Naive B cell (primary cell): ENCODE results near the gene IKZF4. TPM values are rescaled to one million over a fixed set of nuclear protein-coding genes. Genes with fewer than 3 reads are reported as not detected.
"Not testable (repeated sequence)": the region's sequence is repeated elsewhere in the genome, so short reads cannot be mapped to it uniquely, and the experiment has no call there.

Experiments
- ATAC-seq, 2 donors: fragments of 150-1000 bp; cut with Tn5 transposase; 2 replicates each; pipeline ENCODE4 v1.10.0; 2021; ENCODE audit warnings: low read depth in 2 of 2, mild to moderate bottlenecking in 2 of 2, moderate library complexity in 2 of 2
- DNase-seq: peaks from one replicate; pipeline ENCODE4 v3.0.0; 2022
- H3K27ac Mint-ChIP-seq, 6 donors: one replicate each; pipeline ENCODE4 v1.8.0; 2020 to 2022; ENCODE audit warnings: mild to moderate bottlenecking in 6 of 6, mixed read lengths in 6 of 6, moderate library complexity in 5 of 6, inconsistent platforms in 2 of 6
- H3K27me3 Mint-ChIP-seq, 3 donors: one replicate each; pipeline ENCODE4 v1.8.0; 2021 to 2022; ENCODE audit warnings: mixed read lengths in 3 of 3, mild to moderate bottlenecking in 1 of 3
- H3K36me3 Mint-ChIP-seq, 2 donors: one replicate each; pipeline ENCODE4 v1.8.0; 2020 to 2022; ENCODE audit warnings: mixed read lengths in 2 of 2, inconsistent platforms in 1 of 2, mild to moderate bottlenecking in 1 of 2
- H3K4me1 Mint-ChIP-seq, 3 donors: one replicate each; pipeline ENCODE4 v1.8.0; 2020 to 2022; ENCODE audit warnings: mixed read lengths in 3 of 3, inconsistent platforms in 1 of 3, mild to moderate bottlenecking in 1 of 3, moderate library complexity in 1 of 3
- H3K4me3 Mint-ChIP-seq, 8 donors: one replicate each; pipeline ENCODE4 v1.8.0; 2020 to 2022; ENCODE audit warnings: mild to moderate bottlenecking in 8 of 8, mixed read lengths in 8 of 8, moderate library complexity in 8 of 8, inconsistent platforms in 2 of 8
- H3K9me3 Mint-ChIP-seq, 7 donors: one replicate each; pipeline ENCODE4 v1.8.0; 2020 to 2022; ENCODE audit warnings: mixed read lengths in 7 of 7, mild to moderate bottlenecking in 5 of 7, inconsistent platforms in 2 of 7, moderate library complexity in 1 of 7
- polyA plus RNA-seq, 6 donors: library from polyadenylated mRNA; unstranded; fragments of 300-500 nt; fragmentation: Illumina TruSeq; gene quantifications; one replicate each; pipeline ENCODE4 v1.2.3, GENCODE V29; 2021; ENCODE audit warnings: low read depth in 6 of 6

IKZF4 gene
- polyA plus RNA-seq, 6 donors from 2014 or later = 0.14 to 0.32 (median 0.25) TPM; not detected in 1

DNA sequence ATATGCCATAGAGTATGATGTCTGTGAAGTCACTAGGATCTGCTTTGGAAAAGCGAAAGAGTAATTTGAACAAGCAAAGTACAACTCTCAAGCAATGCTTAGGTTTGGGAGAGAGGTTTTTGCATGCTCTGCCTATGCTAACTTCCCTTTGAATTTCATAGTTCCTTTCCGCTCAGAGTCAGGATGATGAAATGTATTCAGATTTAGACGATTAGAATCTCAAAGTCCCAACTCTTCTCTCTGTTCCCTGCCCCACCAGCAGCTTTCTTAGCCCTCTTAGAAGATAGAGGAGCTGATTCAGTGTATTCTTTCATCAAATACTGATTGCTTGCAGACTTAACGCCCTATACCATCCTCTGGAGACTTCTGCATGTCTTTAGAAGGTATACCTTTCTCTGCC, 35.5 kb upstream of the IKZF4 start:
- no peak for DNase-seq
- H3K27ac Mint-ChIP-seq = peak overlapping the region in 1 of 6 donors; percentile 34
- H3K36me3 Mint-ChIP-seq = no peaks in the 10 kb centered on the region
- ATAC-seq = no peak
- no peaks in the 10 kb centered on the region for H3K9me3 Mint-ChIP-seq
- H3K4me3 Mint-ChIP-seq = no peak overlapping the region
- peaks cover 12 to 37% (median 26%) of the 10 kb centered on the region in 3 donors for H3K4me1 Mint-ChIP-seq
- H3K27me3 Mint-ChIP-seq = no peaks in the 10 kb centered on the region

DNA sequence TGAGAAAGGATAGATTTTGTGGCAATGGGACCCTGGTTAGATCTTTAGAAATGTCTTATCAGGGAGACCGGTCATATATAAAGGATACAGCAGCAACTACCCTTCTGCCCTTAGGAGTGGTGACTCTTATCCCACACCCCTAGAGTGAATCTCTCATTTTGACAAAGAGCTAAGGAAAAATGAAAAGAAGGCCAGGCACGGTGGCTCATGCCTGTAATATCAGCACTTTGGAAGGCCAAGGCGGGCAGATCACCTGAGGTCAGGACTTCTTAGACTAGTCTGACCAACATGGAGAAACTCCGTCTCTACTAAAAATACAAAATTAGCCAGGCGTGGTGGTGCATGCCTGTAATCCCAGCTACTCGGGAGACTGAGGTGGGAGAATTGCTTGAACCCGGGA, 34.9 kb upstream of the IKZF4 start:
- H3K36me3 Mint-ChIP-seq = not testable (repeated sequence)

DNA sequence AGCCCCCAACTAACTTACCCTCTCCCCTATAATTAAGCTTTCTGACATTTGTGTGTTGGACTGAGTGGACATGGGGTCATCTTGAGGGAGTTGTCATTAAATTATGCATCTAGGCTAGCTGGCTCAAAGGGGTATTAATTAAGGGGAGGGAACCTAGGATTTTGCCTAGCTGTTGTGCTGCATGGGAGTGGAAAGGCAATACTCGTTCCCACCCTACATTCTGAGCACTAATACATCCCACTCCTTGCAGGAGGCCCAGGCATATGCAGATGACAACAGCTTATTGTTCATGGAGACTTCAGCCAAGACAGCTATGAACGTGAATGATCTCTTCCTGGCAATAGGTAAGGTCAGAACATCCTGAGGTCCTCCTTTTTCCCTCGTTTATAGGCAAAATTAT, 29.7 kb upstream of the IKZF4 start:
- ATAC-seq = no peak
- no peaks in the 10 kb centered on the region for H3K27me3 Mint-ChIP-seq
- no peak overlapping the region for H3K4me3 Mint-ChIP-seq
- peaks cover 2 to 8% (median 3%) of the 10 kb centered on the region in 3 donors for H3K4me1 Mint-ChIP-seq
- H3K36me3 Mint-ChIP-seq = peaks cover 6 to 13% of the 10 kb centered on the region in 2 donors
- no peaks in the 10 kb centered on the region for H3K9me3 Mint-ChIP-seq
- H3K27ac Mint-ChIP-seq = no peak overlapping the region
- DNase-seq = no peak

More for the DNA sequence above, 34.9 kb upstream of the IKZF4 start:
- not testable (repeated sequence) for H3K27me3 Mint-ChIP-seq, ATAC-seq, DNase-seq, H3K27ac Mint-ChIP-seq, H3K9me3 Mint-ChIP-seq
- Mint-ChIP-seq H3K4me1 (peaks cover 12 to 33% (median 25%) of the 10 kb centered on the region in 3 donors), H3K4me3 (peak overlapping the region in 1 of 8 donors; percentile 5)

DNA sequence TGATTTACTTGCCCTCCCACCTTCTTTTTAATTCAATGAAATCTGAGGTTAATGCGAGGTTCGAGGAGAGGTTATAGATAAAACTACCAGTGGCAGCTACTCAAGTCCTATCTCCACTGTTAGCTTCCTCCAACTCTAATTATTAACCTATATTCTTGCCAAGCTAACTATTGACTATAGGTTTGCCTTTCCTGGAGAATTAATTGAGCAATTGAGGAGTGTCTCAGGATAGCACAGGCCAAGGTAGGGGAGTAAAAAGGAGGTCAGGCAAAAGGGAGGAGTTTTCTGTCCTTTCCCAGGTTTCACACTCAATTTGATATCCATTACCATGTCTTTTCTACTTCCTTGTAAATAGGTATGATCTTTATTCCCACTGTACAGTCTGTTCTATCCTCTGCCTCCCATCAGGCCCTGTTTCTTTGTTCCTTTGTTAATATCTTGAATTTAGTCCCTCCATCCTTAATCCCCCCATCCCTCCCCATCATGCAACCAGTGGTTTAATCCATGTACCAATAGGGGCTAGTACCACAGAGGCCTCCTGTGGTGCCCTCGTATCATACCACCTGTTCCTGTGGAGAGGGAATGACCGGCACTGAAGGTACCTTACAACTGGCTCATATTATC, 27.5 kb upstream of the IKZF4 start:
- H3K27ac Mint-ChIP-seq = peak overlapping the region in 2 of 6 donors; percentile 36 to 47
- no peaks in the 10 kb centered on the region for H3K9me3 Mint-ChIP-seq
- DNase-seq = no peak
- ATAC-seq = no peak
- H3K4me3 Mint-ChIP-seq = no peak overlapping the region
- peaks cover 6 to 13% of the 10 kb centered on the region in 2 donors for H3K36me3 Mint-ChIP-seq
- no peaks in the 10 kb centered on the region for H3K27me3 Mint-ChIP-seq
- peaks cover 18 to 23% (median 18%) of the 10 kb centered on the region in 3 donors for H3K4me1 Mint-ChIP-seq

DNA sequence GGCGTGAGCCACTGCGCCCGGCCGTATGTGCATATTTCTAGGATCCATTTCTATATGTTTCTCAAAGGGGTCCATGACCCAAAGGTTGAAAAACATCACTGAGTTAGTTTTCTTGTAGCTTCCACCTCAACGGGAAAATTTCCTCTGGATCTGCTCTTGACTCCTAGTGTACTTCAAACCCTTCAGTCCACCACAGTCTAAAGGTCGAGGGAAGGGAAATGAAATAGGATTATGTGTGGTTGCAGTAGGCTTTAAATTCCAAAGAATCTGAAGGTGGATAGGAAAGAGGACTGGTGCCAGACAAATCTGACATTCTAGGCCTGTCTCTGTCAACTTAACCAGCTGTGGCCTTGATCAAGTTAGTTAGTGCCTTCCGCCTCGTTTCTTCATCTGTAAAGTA, 25.5 kb upstream of the IKZF4 start:
- peaks cover 6 to 13% of the 10 kb centered on the region in 2 donors for H3K36me3 Mint-ChIP-seq
- ATAC-seq (no peak), DNase-seq (no peak)
- H3K4me1 Mint-ChIP-seq = peaks cover 18 to 23% (median 18%) of the 10 kb centered on the region in 3 donors
- H3K27ac Mint-ChIP-seq = no peak overlapping the region
- no peak overlapping the region for H3K4me3 Mint-ChIP-seq
- no peaks in the 10 kb centered on the region for H3K9me3 Mint-ChIP-seq
- no peaks in the 10 kb centered on the region for H3K27me3 Mint-ChIP-seq

DNA sequence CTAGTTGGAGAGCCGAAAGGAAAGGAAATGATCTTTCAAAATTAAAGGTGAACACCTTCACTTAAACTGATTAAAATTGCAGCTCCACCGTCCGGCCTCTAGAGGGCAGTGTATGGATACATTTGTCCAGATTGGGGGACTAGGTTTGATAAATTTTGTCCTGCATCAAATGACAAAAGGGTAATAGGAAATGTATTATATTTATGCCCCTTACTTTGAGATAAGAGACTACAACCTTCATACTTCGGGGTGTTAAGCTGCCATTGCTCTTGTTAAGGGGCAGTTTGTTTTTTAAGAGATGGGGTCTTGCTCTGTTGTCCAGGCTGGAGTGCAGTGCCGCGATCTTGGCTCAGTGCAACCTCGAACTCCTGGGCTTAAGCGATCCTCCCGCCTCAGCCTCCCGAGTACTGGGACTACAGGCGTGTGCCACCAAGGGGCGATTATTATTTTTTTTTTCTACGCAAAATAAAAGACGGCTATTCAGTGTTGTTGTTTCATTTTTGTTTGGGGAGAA, 24.6 kb upstream of the IKZF4 start:
- no peaks in the 10 kb centered on the region for H3K9me3 Mint-ChIP-seq
- peak; percentile 74 for ATAC-seq
- no peaks in the 10 kb centered on the region for H3K27me3 Mint-ChIP-seq
- H3K27ac Mint-ChIP-seq = peak overlapping the region in 1 of 6 donors; percentile 38
- H3K36me3 Mint-ChIP-seq = peaks cover 6 to 13% of the 10 kb centered on the region in 2 donors
- peaks cover 18 to 23% (median 18%) of the 10 kb centered on the region in 3 donors for H3K4me1 Mint-ChIP-seq
- peak; percentile 61 for DNase-seq
- H3K4me3 Mint-ChIP-seq = peak overlapping the region in 7 of 8 donors; percentile 44 to 88 (median 73)

DNA sequence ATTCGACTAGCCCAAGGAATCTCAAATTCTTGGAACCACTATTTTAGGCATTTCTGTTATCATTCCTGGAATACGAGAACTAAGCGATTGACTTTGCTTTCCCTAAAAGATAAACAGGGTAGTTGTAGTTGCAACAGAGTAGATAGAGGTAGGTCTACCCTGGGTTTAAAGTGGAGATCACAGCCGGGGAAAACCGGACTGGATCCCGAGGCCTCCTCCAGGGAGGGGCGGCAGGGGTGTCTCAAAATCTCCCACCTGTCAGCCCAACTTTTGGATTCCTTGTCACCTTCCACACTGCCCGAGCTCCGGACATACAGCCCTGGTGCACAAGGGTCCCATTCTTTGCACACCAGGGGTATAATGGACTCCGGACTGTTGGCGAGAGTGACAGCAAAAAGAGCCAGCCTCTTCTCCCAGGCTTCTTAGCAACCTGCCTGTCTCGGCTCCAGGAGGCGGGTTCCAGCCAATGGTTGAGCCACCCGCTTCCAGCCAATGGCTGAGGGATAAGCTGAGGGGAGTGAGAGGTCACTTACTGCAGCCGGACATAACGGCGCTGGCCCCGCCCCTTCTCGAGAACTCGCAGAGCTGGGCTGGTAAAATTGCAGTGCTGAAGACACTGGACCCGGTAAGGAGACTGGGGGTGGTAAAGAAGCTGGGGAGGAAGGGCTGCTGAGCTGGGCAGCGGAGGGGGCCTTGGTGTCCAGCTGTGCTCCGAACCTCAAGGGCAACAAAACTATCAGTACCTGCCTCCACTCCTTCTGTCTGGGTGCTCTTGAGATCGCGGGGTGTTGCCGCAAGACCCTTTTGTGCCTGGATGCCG, 23.9 kb upstream of the IKZF4 start, which contains the start of gene SUOX:
SUOX (plus strand) TSS at position 562 of the 820 bp plus-strand sequence. CDS start 4,946 bp downstream, outside the sequence.
- H3K4me1 Mint-ChIP-seq = peaks cover 18 to 23% (median 18%) of the 10 kb centered on the region in 3 donors
- peaks cover 6 to 8% of the 10 kb centered on the region in 2 donors for H3K36me3 Mint-ChIP-seq
- H3K4me3 Mint-ChIP-seq = peak within 1 kb of the TSS; percentile 44 to 88 (median 72)
- DNase-seq (no peak), ATAC-seq (peak; percentile 36 to 62)
- peak within 1 kb of the TSS in 2 of 6 donors; percentile 38 to 59 for H3K27ac Mint-ChIP-seq
- H3K9me3 Mint-ChIP-seq = no peaks in the 10 kb centered on the region
- no peaks in the 10 kb centered on the region for H3K27me3 Mint-ChIP-seq

DNA sequence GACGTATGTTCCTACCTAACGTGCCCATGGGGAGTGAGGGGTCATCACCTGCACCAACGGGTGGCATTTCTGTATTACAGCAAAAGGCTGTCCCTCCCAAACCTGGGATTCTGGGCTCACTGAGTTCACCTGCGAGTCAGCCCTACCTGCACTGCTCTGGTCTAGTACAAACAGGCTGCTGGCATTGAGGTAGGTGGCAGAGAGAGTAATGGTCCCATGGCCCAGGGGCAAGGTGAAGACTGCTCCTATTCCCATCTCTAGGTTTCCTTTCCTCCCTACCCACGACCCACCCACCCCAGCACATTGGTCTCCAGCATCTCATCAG, 23.3 kb upstream of the IKZF4 start:
- H3K27ac Mint-ChIP-seq = no peak overlapping the region
- no peak for ATAC-seq
- peak overlapping the region in 7 of 8 donors; percentile 32 to 83 (median 70) for H3K4me3 Mint-ChIP-seq

DNA sequence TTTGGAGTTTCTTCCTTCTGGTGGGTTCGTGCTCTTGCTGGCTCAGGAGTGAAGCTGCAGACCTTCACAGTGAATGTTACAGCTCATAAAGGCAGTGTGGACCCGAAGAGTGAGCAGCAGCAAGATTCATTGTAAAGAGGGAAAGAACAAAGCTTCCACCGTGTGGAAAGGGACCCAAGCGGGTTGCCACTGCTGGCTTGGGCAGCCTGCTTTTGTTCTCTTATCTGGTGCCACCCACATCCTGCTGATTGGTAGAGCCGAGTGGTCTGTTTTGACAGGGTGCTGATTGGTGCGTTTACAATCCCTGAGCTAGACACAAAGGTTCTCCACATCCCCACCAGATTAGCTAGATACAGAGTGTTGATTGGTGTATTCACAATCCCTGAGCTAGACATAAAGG, 21.3 kb upstream of the IKZF4 start:
- H3K27me3 Mint-ChIP-seq, H3K27ac Mint-ChIP-seq: not testable (repeated sequence)

More for the DNA sequence above, 23.3 kb upstream of the IKZF4 start:
- H3K27me3 Mint-ChIP-seq = no peaks in the 10 kb centered on the region
- peaks cover 3 to 6% of the 10 kb centered on the region in 2 donors for H3K36me3 Mint-ChIP-seq
- DNase-seq = no peak
- H3K4me1 Mint-ChIP-seq = peaks cover 18 to 23% (median 18%) of the 10 kb centered on the region in 3 donors
- H3K9me3 Mint-ChIP-seq = no peaks in the 10 kb centered on the region

DNA sequence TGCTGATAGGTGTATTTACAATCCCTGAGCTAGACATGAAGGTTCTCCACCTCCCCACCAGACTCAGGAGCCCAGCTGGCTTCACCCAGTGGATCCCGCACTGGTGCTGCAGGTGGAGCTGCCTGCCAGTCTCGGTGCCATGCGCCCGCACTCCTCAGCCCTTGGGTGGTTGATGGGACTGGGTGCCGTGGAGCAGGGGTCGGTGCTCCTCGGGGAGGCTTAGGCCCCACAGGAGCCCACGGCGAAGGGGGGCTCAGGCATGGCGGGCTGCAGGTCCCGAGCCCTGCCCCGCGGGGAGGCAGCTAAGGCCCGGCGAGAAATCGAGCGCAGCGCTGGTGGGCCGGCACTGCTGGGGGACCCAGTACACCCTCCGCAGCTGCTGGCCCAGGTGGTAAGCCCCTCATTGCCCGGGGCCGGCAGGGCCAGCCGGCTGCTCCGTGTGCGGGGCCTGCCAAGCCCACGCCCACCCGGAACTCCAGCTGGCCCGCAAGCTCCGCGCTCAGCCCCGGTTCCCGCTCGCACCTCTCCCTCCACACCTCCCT, 20.8 kb upstream of the IKZF4 start:
- not testable (repeated sequence) for ATAC-seq, H3K4me3 Mint-ChIP-seq, H3K27ac Mint-ChIP-seq, H3K9me3 Mint-ChIP-seq, H3K36me3 Mint-ChIP-seq, DNase-seq, H3K27me3 Mint-ChIP-seq
- H3K4me1 Mint-ChIP-seq = peaks cover 18 to 26% (median 21%) of the 10 kb centered on the region in 3 donors

More for the DNA sequence above, 21.3 kb upstream of the IKZF4 start:
- not testable (repeated sequence) for DNase-seq, H3K36me3 Mint-ChIP-seq, ATAC-seq, H3K9me3 Mint-ChIP-seq
- peaks cover 18 to 25% (median 21%) of the 10 kb centered on the region in 3 donors for H3K4me1 Mint-ChIP-seq
- peak overlapping the region in 1 of 8 donors; percentile 9 for H3K4me3 Mint-ChIP-seq

DNA sequence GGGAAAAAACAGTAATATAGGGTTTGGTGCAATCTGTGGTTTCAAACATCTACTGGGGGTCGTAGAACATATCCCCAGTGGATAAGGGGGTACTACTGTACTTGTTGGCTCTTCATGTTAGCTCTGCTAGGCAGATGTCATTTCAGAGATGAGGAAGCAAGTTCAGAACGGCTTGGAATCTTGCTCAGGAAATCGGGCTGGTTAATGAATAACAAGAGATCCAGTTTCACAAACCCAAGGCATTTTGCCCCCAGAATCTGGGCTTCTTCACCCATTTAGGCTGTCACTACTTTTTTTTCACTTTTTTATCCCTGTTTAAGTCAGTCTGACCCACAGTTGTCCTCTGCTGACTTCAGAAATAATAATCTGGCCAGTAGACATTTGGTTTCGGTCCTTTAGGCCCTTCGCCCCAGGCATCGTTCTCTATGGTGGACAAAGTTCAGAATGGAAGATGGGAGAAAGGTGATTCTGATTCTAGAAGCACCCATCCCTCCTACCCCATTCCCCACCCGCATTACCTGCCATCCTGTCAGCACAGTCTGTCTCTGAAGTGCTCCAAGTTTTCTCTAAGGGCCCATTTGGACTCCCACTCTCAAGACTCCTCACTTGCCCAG, 19.2 kb upstream of the IKZF4 start:
- Mint-ChIP-seq H3K9me3 (no peaks in the 10 kb centered on the region), H3K27me3 (no peaks in the 10 kb centered on the region), H3K27ac (no peak overlapping the region), H3K4me1 (peaks cover 10 to 19% (median 16%) of the 10 kb centered on the region in 3 donors), H3K36me3 (no peaks in the 10 kb centered on the region), H3K4me3 (no peak overlapping the region)
- no peak for DNase-seq
- ATAC-seq = no peak

DNA sequence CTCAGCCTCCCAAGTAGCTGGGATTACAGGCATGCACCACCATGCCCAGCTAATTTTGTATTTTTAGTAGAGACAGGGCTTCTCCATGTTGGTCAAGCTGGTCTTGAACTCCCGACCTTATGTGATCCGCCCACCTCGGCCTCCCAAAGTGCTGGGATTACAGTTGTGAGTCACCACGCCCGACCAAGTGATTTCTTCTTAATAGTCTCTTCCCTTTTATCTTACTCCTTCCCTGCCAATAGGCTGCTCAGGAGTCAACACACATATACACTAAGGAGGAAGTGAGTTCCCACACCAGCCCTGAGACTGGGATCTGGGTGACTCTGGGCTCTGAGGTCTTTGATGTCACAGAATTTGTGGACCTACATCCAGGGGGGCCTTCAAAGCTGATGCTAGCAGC, 17.5 kb upstream of the IKZF4 start:
- Mint-ChIP-seq H3K4me1 (peaks cover 10 to 15% (median 15%) of the 10 kb centered on the region in 3 donors), H3K4me3 (peak overlapping the region in 1 of 8 donors; percentile 18)
- DNase-seq, H3K27ac Mint-ChIP-seq, ATAC-seq, H3K9me3 Mint-ChIP-seq, H3K36me3 Mint-ChIP-seq, H3K27me3 Mint-ChIP-seq: not testable (repeated sequence)

DNA sequence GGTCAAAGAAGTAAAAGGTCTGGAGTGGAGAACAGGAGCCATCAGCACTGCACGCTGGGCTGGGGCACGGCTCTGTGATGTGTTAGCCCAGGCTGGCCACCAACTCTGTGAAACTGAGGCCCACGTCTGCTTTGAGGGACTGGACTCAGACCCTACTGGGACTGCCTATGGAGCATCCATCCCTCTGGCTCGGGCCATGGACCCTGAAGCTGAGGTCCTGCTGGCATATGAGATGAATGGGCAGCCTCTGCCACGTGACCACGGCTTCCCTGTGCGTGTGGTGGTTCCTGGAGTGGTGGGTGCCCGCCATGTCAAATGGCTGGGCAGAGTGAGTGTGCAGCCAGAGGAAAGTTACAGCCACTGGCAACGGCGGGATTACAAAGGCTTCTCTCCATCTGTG, 16.6 kb upstream of the IKZF4 start:
- Mint-ChIP-seq H3K9me3 (no peaks in the 10 kb centered on the region), H3K4me3 (peak overlapping the region in 1 of 8 donors; percentile 31), H3K36me3 (no peaks in the 10 kb centered on the region), H3K27me3 (no peaks in the 10 kb centered on the region), H3K4me1 (peaks cover 14 to 21% (median 20%) of the 10 kb centered on the region in 3 donors), H3K27ac (peak overlapping the region in 1 of 6 donors; percentile 70)
- DNase-seq (no peak), ATAC-seq (no peak)
